Measurements from ENCODE around the gene CCSER2. TPM values are rescaled to one million over a fixed set of nuclear protein-coding genes. Genes with fewer than 3 reads are reported as not detected.
A peak's percentile ranks its signal among the peaks of the same experiment; 100 is the strongest.

CCSER2 gene
- polyA plus RNA-seq, 1 of the 3 experiments (the other 2 are of a cell fraction) = 8.5 TPM

GRCh38 chr10:84423719-84424118 lies 95.3 kb downstream of the CCSER2 start:
- ChIA-PET POLR2A (no interaction called here), CTCF (interaction anchor here (2.6 kb wide), 1 partner anchor 114 kb away, joined by 8 read pairs; no protein-coding TSS in a partner anchor)
- no peak for TF ChIP-seq USF1 (IDR thresholded peaks at IDR 0.05; ENCODE audit: borderline replicate concordance, low read depth)
- TF ChIP-seq FOXM1 (IDR thresholded peaks at IDR 0.05; ENCODE audit: low read depth) = no peak
- TF ChIP-seq IRF3 (IDR thresholded peaks at IDR 0.05; ENCODE audit: low read depth, low read length) = no peak
- no peak for TF ChIP-seq RAD21 (IDR thresholded peaks at IDR 0.05; ENCODE audit: low read length)
- H3K4me1 ChIP-seq (ENCODE audit: control insufficient read depth in 1 of 2, insufficient read depth in 2 of 2, low read depth in 1 of 2, low read length in 1 of 2) = peaks cover 11 to 18% of the 10 kb centered on the region in 2 experiments; a peak in 3 of 4 replicates
- H3K4me3 ChIP-seq (ENCODE audit: low read depth in 2 of 2, low read length in 1 of 2) = no peak overlapping the region
- H3K79me2 ChIP-seq (ENCODE audit: insufficient read depth) = peaks cover 51% of the 10 kb centered on the region
- no peaks in the 10 kb centered on the region for H4K20me1 ChIP-seq (ENCODE audit: insufficient read depth)
- H3K9me2 ChIP-seq = no peaks in the 10 kb centered on the region
- 92% methylated on average over 1 of the region's 1 CpG for WGBS (ENCODE audit: low lambda C conversion rate)
- no peak overlapping the region for H3K4me2 ChIP-seq
- peak overlapping the region; percentile 84 to 93 for H3K27ac ChIP-seq (ENCODE audit: low read depth in 2 of 2, low read length in 1 of 2)
- H3F3A ChIP-seq (replicated peaks; ENCODE audit: insufficient read depth) = peaks cover 12% of the 10 kb centered on the region
- H2AFZ ChIP-seq (ENCODE audit: low read depth) = 0 out of 2 replicates have a peak overlapping the region, but pooled peaks have one; percentile 82
- no peak for DNase-seq
- H3K36me3 ChIP-seq (replicated peaks in 1 of 2; ENCODE audit: control insufficient read depth in 1 of 2, insufficient read depth in 2 of 2, low read length in 1 of 2) = peaks cover 12 to 17% of the 10 kb centered on the region in 2 experiments
- H3K9me3 ChIP-seq = no peaks in the 10 kb centered on the region
- 0 out of 2 replicates have a peak overlapping the region, but pooled peaks have one; percentile 74 for H3K9ac ChIP-seq
- H3K27me3 ChIP-seq (ENCODE audit: insufficient read depth) = no peaks in the 10 kb centered on the region

DNA sequence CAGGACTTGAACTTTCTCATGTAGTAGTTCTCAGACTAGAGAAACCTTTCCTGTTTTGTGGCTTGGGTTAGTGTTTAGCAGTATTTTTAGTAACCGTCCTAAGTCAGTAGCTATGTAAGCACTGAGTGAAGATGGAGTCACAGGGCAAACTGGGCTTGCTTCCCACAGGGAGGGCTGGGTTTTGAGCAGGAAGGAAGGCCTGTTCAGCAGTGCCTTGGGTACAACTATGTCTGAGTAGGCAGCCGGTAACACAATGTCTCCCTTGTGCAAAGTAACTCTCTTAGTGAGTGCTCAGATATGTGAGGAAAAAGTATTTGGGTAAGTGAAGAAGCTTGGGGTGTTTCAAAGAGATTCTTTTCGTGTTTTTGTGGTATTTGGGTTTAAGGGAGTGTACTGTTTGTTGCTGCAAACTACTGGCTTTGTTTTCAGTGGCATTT lies 96.4 kb downstream of the CCSER2 start:
- CTCF ChIA-PET = interaction anchor here (2.6 kb wide), 1 partner anchor 113 kb away, joined by 8 read pairs; no protein-coding TSS in a partner anchor
- Histone ChIP-seq H3K9ac (peak overlapping the region; percentile 74), H3K4me3 (ENCODE audit: low read depth in 2 of 2, low read length in 1 of 2) (peak overlapping the region; percentile 31 to 36; a peak in 2 of 4 replicates), H3K27me3 (ENCODE audit: insufficient read depth) (no peaks in the 10 kb centered on the region), H3K9me3 (no peaks in the 10 kb centered on the region), H2AFZ (ENCODE audit: low read depth) (peak overlapping the region; percentile 82), H3K9me2 (no peaks in the 10 kb centered on the region), H3K36me3 (replicated peaks in 1 of 2; ENCODE audit: control insufficient read depth in 1 of 2, insufficient read depth in 2 of 2, low read length in 1 of 2) (peaks cover 10 to 12% of the 10 kb centered on the region in 2 experiments), H3K79me2 (ENCODE audit: insufficient read depth) (peaks cover 59% of the 10 kb centered on the region), H3K4me2 (peak overlapping the region; percentile 67), H3K4me1 (ENCODE audit: control insufficient read depth in 1 of 2, insufficient read depth in 2 of 2, low read depth in 1 of 2, low read length in 1 of 2) (peaks cover 11 to 18% of the 10 kb centered on the region in 2 experiments; a peak in 3 of 4 replicates), H4K20me1 (ENCODE audit: insufficient read depth) (no peaks in the 10 kb centered on the region), H3F3A (replicated peaks; ENCODE audit: insufficient read depth) (peaks cover 12% of the 10 kb centered on the region), H3K27ac (ENCODE audit: low read depth in 2 of 2, low read length in 1 of 2) (peak overlapping the region; percentile 84 to 93)
- peak; percentile 19 for DNase-seq
- TF ChIP-seq MEF2A (IDR thresholded peaks at IDR 0.05; ENCODE audit: borderline replicate concordance, low read depth) = peak; percentile 94
- TF ChIP-seq GABPA (IDR thresholded peaks at IDR 0.05; ENCODE audit: low read depth) = peak; percentile 77
- TF ChIP-seq RFX5 (IDR thresholded peaks at IDR 0.05; ENCODE audit: low read length) = no peak
- TF ChIP-seq TAF1 (IDR thresholded peaks at IDR 0.05; ENCODE audit: borderline replicate concordance, low read depth, low read length) = peak; percentile 57; the same call in 1 of the 2 replicates
- TF ChIP-seq POLR2AphosphoS5 (IDR thresholded peaks at IDR 0.05; ENCODE audit: low read depth, low read length) = peak; percentile 64
- TF ChIP-seq NFIC (IDR thresholded peaks at IDR 0.05; ENCODE audit: borderline replicate concordance) = peak; percentile 63
- peak; percentile 14; the same call in 1 of the 2 replicates for TF ChIP-seq ELF1 (IDR thresholded peaks at IDR 0.05)
- TF ChIP-seq, protein P1, sequence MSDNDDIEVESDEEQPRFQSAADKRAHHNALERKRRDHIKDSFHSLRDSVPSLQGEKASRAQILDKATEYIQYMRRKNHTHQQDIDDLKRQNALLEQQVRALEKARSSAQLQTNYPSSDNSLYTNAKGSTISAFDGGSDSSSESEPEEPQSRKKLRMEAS (IDR thresholded peaks at IDR 0.05; ENCODE audit: low read depth) = peak; percentile 47; the same call in 1 of the 2 replicates
- TF ChIP-seq TEAD4 (IDR thresholded peaks at IDR 0.05; ENCODE audit: borderline replicate concordance, insufficient read depth) = no peak
- TF ChIP-seq, protein P2, sequence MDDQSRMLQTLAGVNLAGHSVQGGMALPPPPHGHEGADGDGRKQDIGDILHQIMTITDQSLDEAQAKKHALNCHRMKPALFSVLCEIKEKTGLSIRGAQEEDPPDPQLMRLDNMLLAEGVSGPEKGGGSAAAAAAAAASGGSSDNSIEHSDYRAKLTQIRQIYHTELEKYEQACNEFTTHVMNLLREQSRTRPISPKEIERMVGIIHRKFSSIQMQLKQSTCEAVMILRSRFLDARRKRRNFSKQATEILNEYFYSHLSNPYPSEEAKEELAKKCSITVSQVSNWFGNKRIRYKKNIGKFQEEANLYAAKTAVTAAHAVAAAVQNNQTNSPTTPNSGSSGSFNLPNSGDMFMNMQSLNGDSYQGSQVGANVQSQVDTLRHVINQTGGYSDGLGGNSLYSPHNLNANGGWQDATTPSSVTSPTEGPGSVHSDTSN (IDR thresholded peaks at IDR 0.05) = no peak
- no peak for TF ChIP-seq EP300 (IDR thresholded peaks at IDR 0.05; ENCODE audit: borderline replicate concordance in 1 of 2, low read depth in 1 of 2, low read length in 1 of 2)
- no peak for TF ChIP-seq FOXJ3 (CRISPR knock-in tag; IDR thresholded peaks at IDR 0.05)
- TF ChIP-seq YY1 (IDR thresholded peaks at IDR 0.05; ENCODE audit: low read depth) = peak; percentile 64
- POLR2A ChIA-PET = no interaction called here
- WGBS (ENCODE audit: low lambda C conversion rate) = 21% methylated on average over 3 of the region's 3 CpGs

Data from SK-N-SH (cell line).